Keratinocyte (primary cell): ENCODE measurements around the gene DOC2A. TPM values are rescaled to one million over a fixed set of nuclear protein-coding genes. Genes with fewer than 3 reads are reported as not detected.

Experiments used
- DNase-seq: peaks from one replicate; pipeline ENCODE4 v3.0.0-alpha.2; 2011; ENCODE audit warnings: low read depth, missing footprints, low spot score
- FAIRE-seq: peaks from 2 replicates; lab custom pipeline; 2011; peaks lifted over from hg19 to GRCh38; lab: Jason Lieb, UNC
- H2AFZ ChIP-seq: 2 replicates; pipeline ENCODE4 v1.6.0; 2012; ENCODE audit warnings: low read length, control low read depth, inconsistent platforms; ENCODE audit not compliant: control insufficient read depth
- H3K27ac ChIP-seq: 2 replicates; pipeline ENCODE4 v1.5.1; 2011; ENCODE audit warnings: low read length; ENCODE audit not compliant: control insufficient read depth, insufficient read depth
- H3K27me3 ChIP-seq: 3 replicates; pipeline ENCODE4 v1.6.0; 2011; ENCODE audit warnings: low read length; ENCODE audit not compliant: control insufficient read depth, insufficient read depth; ENCODE audit errors: extremely low read depth
- H3K36me3 ChIP-seq, 2 experiments: 2 replicates in 1 of 2; 3 replicates in 1 of 2; pipeline ENCODE4 v1.5.1; 2011; ENCODE audit warnings: low read length in 2 of 2, mild to moderate bottlenecking in 1 of 2; ENCODE audit not compliant: control insufficient read depth in 2 of 2, insufficient read depth in 2 of 2; ENCODE audit errors: extremely low read depth in 1 of 2
- H3K4me1 ChIP-seq: 3 replicates; pipeline ENCODE4 v1.5.1; 2011; ENCODE audit warnings: low read length; ENCODE audit not compliant: control insufficient read depth, insufficient read depth; ENCODE audit errors: extremely low read depth
- H3K4me2 ChIP-seq: 3 replicates; pipeline ENCODE4 v1.6.0; 2011; ENCODE audit warnings: low read depth, low read length; ENCODE audit not compliant: control insufficient read depth, insufficient read depth; ENCODE audit errors: extremely low read depth
- H3K4me3 ChIP-seq, 3 experiments: fragments of 200-600 bp in 1 of 3; sonication (generic) in 1 of 3; 2 replicates in 2 of 3; 3 replicates in 1 of 3; pipeline ENCODE4 v1.5.1; 2011 to 2016; ENCODE audit warnings: low read length in 3 of 3, mild to moderate bottlenecking in 3 of 3, control low read depth in 2 of 3, inconsistent platforms in 1 of 3, low read depth in 1 of 3, mixed read lengths in 1 of 3, mixed run types in 1 of 3, moderate library complexity in 1 of 3; ENCODE audit not compliant: control insufficient read depth in 2 of 3, insufficient read depth in 2 of 3; ENCODE audit errors: extremely low read depth in 1 of 3
- H3K79me2 ChIP-seq: 2 replicates; pipeline ENCODE4 v1.6.0; 2012; ENCODE audit warnings: low read length; ENCODE audit not compliant: control insufficient read depth, insufficient read depth
- H3K9ac ChIP-seq: 3 replicates; pipeline ENCODE4 v1.6.0; 2011; ENCODE audit warnings: low read length; ENCODE audit not compliant: control insufficient read depth, insufficient read depth; ENCODE audit errors: extremely low read depth
- H3K9me1 ChIP-seq: 3 replicates; pipeline ENCODE4 v1.6.0; 2011; ENCODE audit warnings: low read length; ENCODE audit not compliant: control insufficient read depth, insufficient read depth; ENCODE audit errors: extremely low read depth
- H3K9me3 ChIP-seq: 2 replicates; pipeline ENCODE4 v1.5.1; 2012; ENCODE audit warnings: low read depth, low read length; ENCODE audit not compliant: control insufficient read depth
- H4K20me1 ChIP-seq: 3 replicates; pipeline ENCODE4 v1.6.0; 2011; ENCODE audit warnings: low read length; ENCODE audit not compliant: control insufficient read depth, insufficient read depth; ENCODE audit errors: extremely low read depth
- EZH2 ChIP-seq: IDR thresholded peaks from one replicate; pipeline ENCODE4 v1.6.1; 2012; ENCODE audit warnings: inconsistent platforms, mild to moderate bottlenecking, low read length, moderate library complexity
- dilution Hi-C: fragments of 300-500 bp; cut with MboI; formaldehyde crosslinking; loops from one replicate; pipeline ENCODE4 v1.7.0; 2020; ENCODE audit warnings: low sequenced_read_pairs; ENCODE audit not compliant: extremely low pct_ligation_motif_present
- polyA plus RNA-seq, 5 experiments: library from polyadenylated mRNA; depleted of rRNA in 3 of 5; stranded (reverse) in 3 of 5; stranded (forward) in 1 of 5; unstranded in 1 of 5; fragments of >200 nt; gene quantifications; 1 replicate in 1 of 5; 2 replicates in 3 of 5; 3 replicates in 1 of 5; pipeline versions ENCODE4 v1.2.1 to v1.2.3, GENCODE V29; 2011 to 2012; ENCODE audit warnings: missing spikeins in 2 of 5, low read depth in 1 of 5, low replicate concordance in 1 of 5
- TF ChIP-seq, protein P1 (sequence below), 3 experiments: IDR thresholded peaks in 1 of 3; conservative IDR thresholded peaks in 1 of 3; optimal IDR thresholded peaks in 1 of 3; 2 replicates in 2 of 3; 3 replicates in 1 of 3; pipeline versions ENCODE3 to v1.5.1; 2011; ENCODE audit warnings: low read length in 3 of 3, mild to moderate bottlenecking in 3 of 3, moderate library complexity in 2 of 3, control low read depth in 1 of 3, inconsistent platforms in 1 of 3; ENCODE audit not compliant: insufficient read depth in 2 of 3; ENCODE audit errors: extremely low read depth in 1 of 3

The DOC2A gene
- polyA plus RNA-seq, 1 donor (not counting 4 experiments of a cell fraction or from before 2014, with no cell fraction given): 0.26 TPM

DNA sequence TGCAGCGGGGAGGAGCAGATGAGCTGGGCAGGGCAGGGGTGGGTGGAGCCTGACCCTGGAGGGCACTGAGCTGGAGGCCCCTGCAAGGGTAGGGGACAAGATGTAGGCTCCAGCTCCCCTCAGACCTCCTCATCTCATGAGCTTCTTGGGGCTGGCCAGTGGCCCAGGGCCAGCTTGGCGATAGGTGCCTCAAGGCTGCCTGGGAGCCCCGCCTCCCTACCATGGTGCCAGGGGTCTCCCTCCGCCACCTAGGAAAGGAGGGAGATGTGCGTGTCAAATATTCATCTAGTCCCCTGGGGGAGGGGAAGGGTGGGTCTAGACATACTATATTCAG lies 19.3 kb downstream of the DOC2A start:
- Histone ChIP-seq H3K4me1 (peaks cover 18% of the 10 kb centered on the region), H3K4me2 (no peak overlapping the region), H3K27me3 (no peaks in the 10 kb centered on the region), H2AFZ (no peak overlapping the region), H3K9me3 (no peaks in the 10 kb centered on the region), H3K9me1 (no peaks in the 10 kb centered on the region), H3K27ac (no peak overlapping the region), H3K9ac (no peak overlapping the region), H3K4me3 (no peak overlapping the region), H4K20me1 (no peaks in the 10 kb centered on the region), H3K36me3 (peaks cover 32 to 50% of the 10 kb centered on the region in 2 experiments), H3K79me2 (peaks cover 4% of the 10 kb centered on the region)
- no peak for TF ChIP-seq EZH2
- TF ChIP-seq, protein P1, sequence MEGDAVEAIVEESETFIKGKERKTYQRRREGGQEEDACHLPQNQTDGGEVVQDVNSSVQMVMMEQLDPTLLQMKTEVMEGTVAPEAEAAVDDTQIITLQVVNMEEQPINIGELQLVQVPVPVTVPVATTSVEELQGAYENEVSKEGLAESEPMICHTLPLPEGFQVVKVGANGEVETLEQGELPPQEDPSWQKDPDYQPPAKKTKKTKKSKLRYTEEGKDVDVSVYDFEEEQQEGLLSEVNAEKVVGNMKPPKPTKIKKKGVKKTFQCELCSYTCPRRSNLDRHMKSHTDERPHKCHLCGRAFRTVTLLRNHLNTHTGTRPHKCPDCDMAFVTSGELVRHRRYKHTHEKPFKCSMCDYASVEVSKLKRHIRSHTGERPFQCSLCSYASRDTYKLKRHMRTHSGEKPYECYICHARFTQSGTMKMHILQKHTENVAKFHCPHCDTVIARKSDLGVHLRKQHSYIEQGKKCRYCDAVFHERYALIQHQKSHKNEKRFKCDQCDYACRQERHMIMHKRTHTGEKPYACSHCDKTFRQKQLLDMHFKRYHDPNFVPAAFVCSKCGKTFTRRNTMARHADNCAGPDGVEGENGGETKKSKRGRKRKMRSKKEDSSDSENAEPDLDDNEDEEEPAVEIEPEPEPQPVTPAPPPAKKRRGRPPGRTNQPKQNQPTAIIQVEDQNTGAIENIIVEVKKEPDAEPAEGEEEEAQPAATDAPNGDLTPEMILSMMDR (optimal IDR thresholded peaks at IDR 0.05 in 1 of 3, IDR thresholded peaks at IDR 0.05 in 1 of 3, conservative IDR thresholded peaks at IDR 0.05 in 1 of 3; ENCODE audit: extremely low read depth in 1 of 3, insufficient read depth in 2 of 3, low read length in 3 of 3): no peak
- dilution Hi-C loops: no loop called here
- FAIRE-seq (no peak), DNase-seq (no peak)

DNA sequence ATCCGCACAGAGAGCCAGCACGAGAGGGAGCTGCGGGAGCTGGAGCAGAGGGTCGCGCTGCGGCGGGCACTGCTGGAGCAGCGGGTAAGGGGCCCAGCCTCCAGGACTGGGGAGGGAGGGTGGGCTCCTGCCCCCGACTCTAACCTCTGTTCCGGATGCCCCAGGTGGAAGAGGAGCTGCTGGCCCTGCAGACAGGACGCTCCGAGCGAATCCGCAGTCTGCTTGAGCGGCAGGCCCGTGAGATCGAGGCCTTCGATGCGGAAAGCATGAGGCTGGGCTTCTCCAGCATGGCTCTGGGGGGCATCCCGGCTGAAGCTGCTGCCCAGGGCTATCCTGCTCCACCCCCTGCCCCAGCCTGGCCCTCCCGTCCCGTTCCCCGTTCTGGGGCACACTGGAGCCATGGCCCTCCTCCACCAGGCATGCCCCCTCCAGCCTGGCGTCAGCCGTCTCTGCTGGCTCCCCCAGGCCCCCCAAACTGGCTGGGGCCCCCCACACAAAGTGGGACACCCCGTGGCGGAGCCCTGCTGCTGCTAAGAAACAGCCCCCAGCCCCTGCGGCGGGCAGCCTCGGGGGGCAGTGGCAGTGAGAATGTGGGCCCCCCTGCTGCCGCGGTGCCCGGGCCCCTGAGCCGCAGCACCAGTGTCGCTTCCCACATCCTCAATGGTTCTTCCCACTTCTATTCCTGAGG lies 19.8 kb downstream of the DOC2A start:
- Histone ChIP-seq H3K4me1 (peaks cover 18% of the 10 kb centered on the region), H3K4me3 (no peak overlapping the region), H4K20me1 (no peaks in the 10 kb centered on the region), H2AFZ (no peak overlapping the region), H3K27ac (no peak overlapping the region), H3K9ac (no peak overlapping the region), H3K36me3 (peaks cover 35 to 55% of the 10 kb centered on the region in 2 experiments), H3K9me1 (no peaks in the 10 kb centered on the region), H3K27me3 (no peaks in the 10 kb centered on the region), H3K9me3 (no peaks in the 10 kb centered on the region), H3K79me2 (no peaks in the 10 kb centered on the region), H3K4me2 (no peak overlapping the region)
- DNase-seq (no peak), FAIRE-seq (no peak)
- no peak for TF ChIP-seq EZH2
- TF ChIP-seq, protein P1 (optimal IDR thresholded peaks at IDR 0.05 in 1 of 3, IDR thresholded peaks at IDR 0.05 in 1 of 3, conservative IDR thresholded peaks at IDR 0.05 in 1 of 3; ENCODE audit: extremely low read depth in 1 of 3, insufficient read depth in 2 of 3, low read length in 3 of 3): no peak
- dilution Hi-C loops: no loop called here
